CD1c-positive myeloid dendritic cell (primary cell): ENCODE measurements around the gene SYTL3.
"Not testable (repeated sequence)": the region's sequence is repeated elsewhere in the genome, so short reads cannot be mapped to it uniquely, and the experiment has no call there.

Experiments
- DNase-seq: peaks from one replicate; pipeline ENCODE4 v3.0.0-alpha.2; 2016; ENCODE audit errors: extremely low spot score

Gene SYTL3

GRCh38 chr6:158688860-158689259 is 39.0 kb downstream of the SYTL3 start:
- DNase-seq = no peak

GRCh38 chr6:158694913-158695312 is 45.1 kb downstream of the SYTL3 start:
- DNase-seq = no peak

GRCh38 chr6:158697811-158698210 is 48.0 kb downstream of the SYTL3 start:
- DNase-seq = no peak

GRCh38 chr6:158698931-158699330 is 49.1 kb downstream of the SYTL3 start:
- DNase-seq = peak; percentile 53

GRCh38 chr6:158701268-158701667 is 51.4 kb downstream of the SYTL3 start:
- DNase-seq = not testable (repeated sequence)

GRCh38 chr6:158703111-158703836 is 53.4 kb downstream of the SYTL3 start:
- DNase-seq = no peak

- DNase-seq = peak; percentile 88
These were observed 54.3 kb downstream of the SYTL3 start for GRCh38 chr6:158703837-158704822.

GRCh38 chr6:158705386-158706126 is 55.7 kb downstream of the SYTL3 start:
- DNase-seq = no peak

GRCh38 chr6:158706369-158706982 is 56.6 kb downstream of the SYTL3 start:
- no peak for DNase-seq

- no peak for DNase-seq
These were observed 57.4 kb downstream of the SYTL3 start for GRCh38 chr6:158707120-158707820.

- no peak for DNase-seq
These were observed 58.0 kb downstream of the SYTL3 start for GRCh38 chr6:158707821-158708195.

GRCh38 chr6:158708239-158708638 is 58.4 kb downstream of the SYTL3 start:
- no peak for DNase-seq

GRCh38 chr6:158709809-158710208 is 60.0 kb downstream of the SYTL3 start:
- DNase-seq = no peak

GRCh38 chr6:158711264-158711663 is 61.4 kb downstream of the SYTL3 start:
- DNase-seq = no peak

GRCh38 chr6:158713469-158713868 is 63.6 kb downstream of the SYTL3 start:
- no peak for DNase-seq

- no peak for DNase-seq
These were observed 64.9 kb downstream of the SYTL3 start for GRCh38 chr6:158714706-158715105.

GRCh38 chr6:158715330-158716311 is 65.8 kb downstream of the SYTL3 start:
- peak; percentile 78 for DNase-seq

- no peak for DNase-seq
These were observed 67.8 kb downstream of the SYTL3 start for GRCh38 chr6:158717341-158718330.
